ENCODE results near the gene ADAP1. TPM values are rescaled to one million over a fixed set of nuclear protein-coding genes. Genes with fewer than 3 reads are reported as not detected.

Gene ADAP1
- total RNA-seq, 1 experiment from 2014 or later, result 8.7 TPM

- no peak for DNase-seq (ENCODE audit: extremely low read depth, low read depth)
Observed at GRCh38 chr7:940599-941408, 13.7 kb downstream of the ADAP1 start.

GRCh38 chr7:939843-940242 lies 14.6 kb downstream of the ADAP1 start:
- no peak for DNase-seq (ENCODE audit: extremely low read depth, low read depth)

GRCh38 chr7:938546-939185 lies 15.8 kb downstream of the ADAP1 start:
- no peak for DNase-seq (ENCODE audit: extremely low read depth, low read depth)

- DNase-seq (ENCODE audit: extremely low read depth, low read depth), result no peak
Observed at GRCh38 chr7:937856-938484, 16.5 kb downstream of the ADAP1 start.

- DNase-seq (ENCODE audit: extremely low read depth, low read depth), result no peak
Observed at GRCh38 chr7:936386-937054, 18.0 kb downstream of the ADAP1 start.

- DNase-seq (ENCODE audit: extremely low read depth, low read depth), result no peak
Observed at GRCh38 chr7:935874-936385, 18.6 kb downstream of the ADAP1 start.

- DNase-seq (ENCODE audit: extremely low read depth, low read depth), result no peak
Observed at GRCh38 chr7:935164-935873, 19.2 kb downstream of the ADAP1 start.

GRCh38 chr7:934469-935163 lies 19.9 kb downstream of the ADAP1 start:
- no peak for DNase-seq (ENCODE audit: extremely low read depth, low read depth)

- DNase-seq (ENCODE audit: extremely low read depth, low read depth), result no peak
Observed at GRCh38 chr7:932651-932975, 21.9 kb downstream of the ADAP1 start.

GRCh38 chr7:931871-932650 lies 22.4 kb downstream of the ADAP1 start:
- DNase-seq (ENCODE audit: extremely low read depth, low read depth), result no peak

- no peak for DNase-seq (ENCODE audit: extremely low read depth, low read depth)
Observed at GRCh38 chr7:930975-931758, 23.3 kb downstream of the ADAP1 start.

GRCh38 chr7:929311-929711 lies 25.2 kb downstream of the ADAP1 start:
- no peak for DNase-seq (ENCODE audit: extremely low read depth, low read depth)

GRCh38 chr7:927031-927671 lies 27.3 kb downstream of the ADAP1 start:
- DNase-seq (ENCODE audit: extremely low read depth, low read depth), result no peak

- no peak for DNase-seq (ENCODE audit: extremely low read depth, low read depth)
Observed at GRCh38 chr7:926061-927030, 28.1 kb downstream of the ADAP1 start.

GRCh38 chr7:925601-926000 lies 28.9 kb downstream of the ADAP1 start:
- DNase-seq (ENCODE audit: extremely low read depth, low read depth), result no peak

GRCh38 chr7:924541-925231 lies 29.8 kb downstream of the ADAP1 start:
- DNase-seq (ENCODE audit: extremely low read depth, low read depth), result no peak

Data from NCI-H460 (cell line).